Naive B cell (primary cell): ENCODE measurements around the gene EME1. TPM values are rescaled to one million over a fixed set of nuclear protein-coding genes. Genes with fewer than 3 reads are reported as not detected.
A peak's percentile ranks its signal among the peaks of the same experiment; 100 is the strongest.

Source experiments
- ATAC-seq, 2 donors: fragments of 150-1000 bp; cut with Tn5 transposase; 2 replicates each; pipeline ENCODE4 v1.10.0; 2021; ENCODE audit warnings: low read depth in 2 of 2, mild to moderate bottlenecking in 2 of 2, moderate library complexity in 2 of 2
- DNase-seq: peaks from one replicate; pipeline ENCODE4 v3.0.0; 2022
- H3K27ac Mint-ChIP-seq, 6 donors: one replicate each; pipeline ENCODE4 v1.8.0; 2020 to 2022; ENCODE audit warnings: mild to moderate bottlenecking in 6 of 6, mixed read lengths in 6 of 6, moderate library complexity in 5 of 6, inconsistent platforms in 2 of 6
- H3K27me3 Mint-ChIP-seq, 3 donors: one replicate each; pipeline ENCODE4 v1.8.0; 2021 to 2022; ENCODE audit warnings: mixed read lengths in 3 of 3, mild to moderate bottlenecking in 1 of 3
- H3K36me3 Mint-ChIP-seq, 2 donors: one replicate each; pipeline ENCODE4 v1.8.0; 2020 to 2022; ENCODE audit warnings: mixed read lengths in 2 of 2, inconsistent platforms in 1 of 2, mild to moderate bottlenecking in 1 of 2
- H3K4me1 Mint-ChIP-seq, 3 donors: one replicate each; pipeline ENCODE4 v1.8.0; 2020 to 2022; ENCODE audit warnings: mixed read lengths in 3 of 3, inconsistent platforms in 1 of 3, mild to moderate bottlenecking in 1 of 3, moderate library complexity in 1 of 3
- H3K4me3 Mint-ChIP-seq, 8 donors: one replicate each; pipeline ENCODE4 v1.8.0; 2020 to 2022; ENCODE audit warnings: mild to moderate bottlenecking in 8 of 8, mixed read lengths in 8 of 8, moderate library complexity in 8 of 8, inconsistent platforms in 2 of 8
- H3K9me3 Mint-ChIP-seq, 7 donors: one replicate each; pipeline ENCODE4 v1.8.0; 2020 to 2022; ENCODE audit warnings: mixed read lengths in 7 of 7, mild to moderate bottlenecking in 5 of 7, inconsistent platforms in 2 of 7, moderate library complexity in 1 of 7
- polyA plus RNA-seq, 6 donors: library from polyadenylated mRNA; unstranded; fragments of 300-500 nt; fragmentation: Illumina TruSeq; gene quantifications; one replicate each; pipeline ENCODE4 v1.2.3, GENCODE V29; 2021; ENCODE audit warnings: low read depth in 6 of 6

EME1 gene
- polyA plus RNA-seq, 6 donors from 2014 or later = 0.36 to 0.87 (median 0.59) TPM; not detected in 2

- Mint-ChIP-seq H3K4me1 (peaks cover 26 to 27% (median 27%) of the 10 kb centered on the region in 3 donors), H3K9me3 (no peaks in the 10 kb centered on the region), H3K27me3 (no peaks in the 10 kb centered on the region), H3K4me3 (no peak overlapping the region), H3K36me3 (no peaks in the 10 kb centered on the region), H3K27ac (peak overlapping the region in 1 of 6 donors; percentile 92)
- DNase-seq (no peak), ATAC-seq (no peak)
These were observed 19.3 kb upstream of the EME1 start for GRCh38 chr17:50353600-50354195.

DNA sequence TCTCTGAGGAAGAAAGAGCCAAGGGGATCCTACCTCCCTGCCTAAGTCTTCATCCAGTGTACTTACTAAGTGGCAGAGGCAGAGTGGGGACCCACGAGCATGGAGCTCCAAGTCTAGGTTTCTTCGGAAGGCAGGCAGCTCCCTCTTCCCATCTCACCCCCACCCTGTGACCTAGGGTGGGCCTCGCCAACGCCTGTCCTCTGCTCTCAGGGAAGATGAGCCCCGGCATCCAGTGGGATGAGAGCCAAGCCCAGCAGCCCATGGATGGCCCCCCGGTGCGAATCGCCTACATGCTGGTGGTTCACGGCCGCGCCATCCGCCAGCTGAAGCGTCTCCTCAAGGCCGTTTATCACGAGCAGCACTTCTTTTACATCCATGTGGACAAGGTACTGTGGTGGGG, 18.8 kb upstream of the EME1 start:
- no peak for DNase-seq
- Mint-ChIP-seq H3K27ac (no peak overlapping the region), H3K27me3 (no peaks in the 10 kb centered on the region), H3K9me3 (no peaks in the 10 kb centered on the region), H3K4me1 (peaks cover 23 to 24% (median 24%) of the 10 kb centered on the region in 3 donors), H3K4me3 (no peak overlapping the region), H3K36me3 (no peaks in the 10 kb centered on the region)
- no peak for ATAC-seq

- Mint-ChIP-seq H3K4me3 (no peak overlapping the region), H3K9me3 (no peaks in the 10 kb centered on the region), H3K4me1 (peaks cover 22 to 23% (median 22%) of the 10 kb centered on the region in 3 donors), H3K27ac (peak overlapping the region in 1 of 6 donors; percentile 10), H3K36me3 (no peaks in the 10 kb centered on the region), H3K27me3 (no peaks in the 10 kb centered on the region)
- ATAC-seq (no peak), DNase-seq (no peak)
These were observed 18.3 kb upstream of the EME1 start for GRCh38 chr17:50354776-50355175.

GRCh38 chr17:50355336-50355700, 17.7 kb upstream of the EME1 start:
- H3K4me1 Mint-ChIP-seq = peaks cover 22 to 23% (median 22%) of the 10 kb centered on the region in 3 donors
- no peak overlapping the region for H3K4me3 Mint-ChIP-seq
- no peak for DNase-seq
- no peaks in the 10 kb centered on the region for H3K27me3 Mint-ChIP-seq
- no peak overlapping the region for H3K27ac Mint-ChIP-seq
- H3K9me3 Mint-ChIP-seq = no peaks in the 10 kb centered on the region
- no peaks in the 10 kb centered on the region for H3K36me3 Mint-ChIP-seq
- no peak for ATAC-seq

DNA sequence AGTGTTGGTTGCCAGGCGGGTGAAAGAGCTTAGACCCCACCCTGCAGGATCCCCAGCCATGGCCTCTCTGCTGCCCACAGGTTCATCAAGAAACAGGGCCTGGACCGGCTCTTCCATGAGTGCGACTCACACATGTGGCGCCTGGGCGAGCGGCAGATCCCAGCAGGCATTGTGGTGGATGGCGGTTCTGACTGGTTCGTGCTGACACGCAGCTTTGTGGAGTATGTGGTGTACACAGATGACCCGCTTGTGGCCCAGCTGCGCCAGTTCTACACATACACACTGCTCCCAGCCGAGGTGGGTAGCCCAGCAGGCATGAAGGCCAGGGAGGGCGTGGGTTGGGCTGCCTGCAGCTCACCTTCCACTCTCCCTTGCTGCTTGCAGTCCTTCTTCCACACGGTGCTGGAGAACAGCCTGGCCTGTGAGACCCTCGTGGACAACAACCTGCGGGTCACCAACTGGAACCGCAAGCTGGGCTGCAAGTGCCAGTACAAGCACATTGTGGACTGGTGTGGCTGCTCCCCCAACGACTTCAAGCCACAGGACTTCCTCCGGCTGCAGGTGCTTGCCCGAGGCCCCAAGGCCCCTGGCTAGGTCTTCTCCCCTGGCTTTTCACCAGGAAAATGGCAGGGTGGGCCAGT, 17.2 kb upstream of the EME1 start:
- Mint-ChIP-seq H3K9me3 (no peaks in the 10 kb centered on the region), H3K27me3 (no peaks in the 10 kb centered on the region), H3K27ac (no peak overlapping the region), H3K36me3 (no peaks in the 10 kb centered on the region), H3K4me1 (peaks cover 18 to 20% (median 18%) of the 10 kb centered on the region in 3 donors), H3K4me3 (no peak overlapping the region)
- ATAC-seq (no peak), DNase-seq (no peak)

DNA sequence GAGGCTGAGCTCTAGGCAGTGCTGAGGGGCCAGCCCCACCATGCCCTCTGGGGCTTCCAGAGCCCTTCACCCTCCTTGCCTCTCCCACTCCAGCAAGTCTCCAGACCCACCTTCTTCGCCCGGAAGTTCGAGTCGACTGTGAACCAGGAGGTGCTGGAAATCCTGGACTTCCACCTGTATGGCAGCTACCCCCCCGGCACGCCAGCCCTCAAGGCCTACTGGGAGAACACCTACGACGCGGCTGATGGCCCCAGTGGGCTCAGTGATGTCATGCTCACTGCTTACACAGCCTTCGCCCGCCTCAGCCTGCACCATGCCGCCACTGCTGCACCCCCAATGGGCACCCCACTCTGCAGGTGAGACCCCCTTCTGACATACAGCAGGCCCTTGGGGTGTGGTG, 16.6 kb upstream of the EME1 start:
- ATAC-seq (no peak), DNase-seq (no peak)
- Mint-ChIP-seq H3K27ac (peak overlapping the region in 1 of 6 donors; percentile 38), H3K4me1 (peaks cover 14 to 15% (median 14%) of the 10 kb centered on the region in 3 donors), H3K4me3 (no peak overlapping the region), H3K9me3 (no peaks in the 10 kb centered on the region), H3K36me3 (no peaks in the 10 kb centered on the region), H3K27me3 (no peaks in the 10 kb centered on the region)

DNA sequence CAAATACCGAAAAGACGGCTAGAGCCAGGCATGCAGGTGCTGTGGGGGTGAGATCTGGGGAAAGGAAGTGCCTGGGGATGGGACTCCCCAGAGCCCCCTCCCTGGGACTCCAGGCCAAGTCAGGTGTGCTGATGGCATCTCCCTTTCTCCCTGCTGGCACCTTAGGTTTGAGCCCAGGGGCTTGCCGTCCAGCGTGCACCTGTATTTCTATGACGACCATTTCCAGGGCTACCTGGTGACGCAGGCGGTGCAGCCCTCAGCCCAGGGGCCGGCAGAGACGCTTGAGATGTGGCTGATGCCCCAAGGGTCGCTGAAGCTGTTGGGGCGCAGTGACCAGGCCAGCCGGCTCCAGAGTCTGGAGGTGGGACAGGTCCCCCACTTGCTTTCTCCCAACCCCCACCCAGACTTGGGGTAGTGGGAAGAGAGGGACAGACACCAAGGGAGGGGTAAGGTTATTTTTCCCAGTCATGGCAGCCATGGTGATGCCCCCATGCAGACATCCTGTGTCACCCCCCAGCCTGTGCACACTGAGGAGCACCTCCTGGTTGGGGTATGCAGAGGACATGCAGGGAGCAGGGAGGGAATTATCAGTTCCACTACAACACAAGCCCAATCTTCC, 16.0 kb upstream of the EME1 start:
- Mint-ChIP-seq H3K27ac (peak overlapping the region in 1 of 6 donors; percentile 38), H3K4me3 (no peak overlapping the region), H3K4me1 (peaks cover 12 to 15% (median 13%) of the 10 kb centered on the region in 3 donors), H3K27me3 (no peaks in the 10 kb centered on the region), H3K36me3 (no peaks in the 10 kb centered on the region), H3K9me3 (no peaks in the 10 kb centered on the region)
- DNase-seq = no peak
- ATAC-seq = no peak

DNA sequence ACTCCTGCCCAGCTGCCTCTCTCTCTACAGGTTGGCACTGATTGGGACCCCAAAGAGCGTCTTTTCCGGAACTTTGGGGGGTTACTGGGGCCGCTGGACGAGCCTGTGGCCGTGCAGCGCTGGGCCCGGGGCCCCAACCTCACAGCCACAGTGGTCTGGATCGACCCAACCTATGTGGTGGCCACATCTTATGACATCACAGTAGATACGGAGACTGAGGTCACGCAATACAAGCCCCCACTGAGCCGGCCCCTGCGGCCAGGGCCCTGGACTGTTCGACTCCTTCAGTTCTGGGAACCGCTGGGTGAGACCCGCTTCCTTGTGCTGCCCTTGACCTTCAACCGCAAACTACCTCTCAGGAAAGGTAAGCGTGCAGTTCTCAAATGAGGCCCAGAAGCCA, 14.9 kb upstream of the EME1 start:
- H3K4me3 Mint-ChIP-seq = no peak overlapping the region
- no peaks in the 10 kb centered on the region for H3K36me3 Mint-ChIP-seq
- no peaks in the 10 kb centered on the region for H3K27me3 Mint-ChIP-seq
- peaks cover 10 to 12% (median 11%) of the 10 kb centered on the region in 3 donors for H3K4me1 Mint-ChIP-seq
- DNase-seq (no peak), ATAC-seq (no peak)
- H3K27ac Mint-ChIP-seq = peak overlapping the region in 1 of 6 donors; percentile 11
- H3K9me3 Mint-ChIP-seq = no peaks in the 10 kb centered on the region

DNA sequence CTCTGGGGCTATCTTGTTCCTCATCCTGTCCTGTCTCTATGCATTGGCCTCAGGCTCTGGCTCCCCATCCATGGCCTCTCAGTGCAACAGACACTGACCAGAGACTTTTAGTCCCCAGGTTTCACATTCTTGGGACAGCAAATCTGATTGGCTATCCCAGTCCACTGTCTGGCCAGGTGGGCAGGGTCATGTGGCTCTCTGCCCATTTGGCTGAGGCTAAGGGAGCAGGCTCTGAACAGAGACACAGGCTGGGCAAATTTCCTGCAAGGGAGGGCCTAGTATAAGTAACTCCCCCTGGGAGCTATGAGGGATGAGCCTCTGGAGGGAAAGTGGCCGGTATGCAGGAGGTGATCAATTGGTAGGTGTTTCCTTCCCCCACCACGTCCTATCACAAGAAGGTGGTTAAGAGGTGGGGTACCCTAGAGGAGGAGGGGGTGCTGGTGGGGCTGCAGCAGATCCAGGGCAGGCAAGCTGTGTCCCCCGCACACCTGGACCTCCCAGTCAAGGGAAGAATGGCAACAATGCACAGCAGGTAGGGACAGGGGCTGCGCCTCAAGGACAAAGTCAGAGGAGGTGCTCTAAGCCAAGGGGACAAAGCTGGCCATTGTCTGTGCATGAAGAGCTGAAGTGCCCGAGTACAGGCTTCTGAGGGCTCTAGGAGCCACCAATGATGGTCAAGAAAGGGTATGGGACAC, 13.9 kb upstream of the EME1 start:
- no peak overlapping the region for H3K4me3 Mint-ChIP-seq
- H3K27me3 Mint-ChIP-seq = no peaks in the 10 kb centered on the region
- no peak for ATAC-seq

DNA sequence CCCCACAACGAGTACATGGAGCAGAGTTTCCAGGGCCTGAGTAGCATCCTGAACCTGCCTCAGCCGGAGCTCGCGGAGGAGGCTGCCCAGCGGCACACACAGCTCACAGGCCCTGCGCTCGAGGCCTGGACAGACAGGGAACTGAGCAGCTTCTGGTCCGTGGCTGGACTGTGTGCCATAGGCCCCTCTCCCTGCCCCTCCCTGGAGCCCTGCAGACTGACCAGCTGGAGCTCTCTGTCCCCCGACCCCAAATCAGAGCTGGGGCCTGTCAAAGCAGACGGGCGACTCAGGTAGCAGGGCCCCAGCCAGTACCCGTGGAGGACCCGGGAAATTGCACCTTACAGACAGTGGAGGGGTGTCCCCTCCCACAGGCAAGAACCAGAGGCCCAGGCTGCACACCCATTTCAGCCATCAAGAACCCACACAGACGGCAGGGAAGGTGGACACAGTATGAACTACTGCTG, 13.0 kb upstream of the EME1 start:
- Mint-ChIP-seq H3K9me3 (no peaks in the 10 kb centered on the region), H3K27ac (peak overlapping the region in 2 of 6 donors; percentile 18 to 35), H3K4me1 (peaks cover 8 to 12% (median 12%) of the 10 kb centered on the region in 3 donors), H3K36me3 (no peaks in the 10 kb centered on the region), H3K27me3 (no peaks in the 10 kb centered on the region), H3K4me3 (no peak overlapping the region)
- DNase-seq (no peak), ATAC-seq (no peak)

More for the DNA sequence above, 13.9 kb upstream of the EME1 start:
- H3K36me3 Mint-ChIP-seq = no peaks in the 10 kb centered on the region
- H3K9me3 Mint-ChIP-seq = no peaks in the 10 kb centered on the region
- DNase-seq = no peak
- peaks cover 8 to 13% (median 12%) of the 10 kb centered on the region in 3 donors for H3K4me1 Mint-ChIP-seq
- peak overlapping the region in 1 of 6 donors; percentile 88 for H3K27ac Mint-ChIP-seq

DNA sequence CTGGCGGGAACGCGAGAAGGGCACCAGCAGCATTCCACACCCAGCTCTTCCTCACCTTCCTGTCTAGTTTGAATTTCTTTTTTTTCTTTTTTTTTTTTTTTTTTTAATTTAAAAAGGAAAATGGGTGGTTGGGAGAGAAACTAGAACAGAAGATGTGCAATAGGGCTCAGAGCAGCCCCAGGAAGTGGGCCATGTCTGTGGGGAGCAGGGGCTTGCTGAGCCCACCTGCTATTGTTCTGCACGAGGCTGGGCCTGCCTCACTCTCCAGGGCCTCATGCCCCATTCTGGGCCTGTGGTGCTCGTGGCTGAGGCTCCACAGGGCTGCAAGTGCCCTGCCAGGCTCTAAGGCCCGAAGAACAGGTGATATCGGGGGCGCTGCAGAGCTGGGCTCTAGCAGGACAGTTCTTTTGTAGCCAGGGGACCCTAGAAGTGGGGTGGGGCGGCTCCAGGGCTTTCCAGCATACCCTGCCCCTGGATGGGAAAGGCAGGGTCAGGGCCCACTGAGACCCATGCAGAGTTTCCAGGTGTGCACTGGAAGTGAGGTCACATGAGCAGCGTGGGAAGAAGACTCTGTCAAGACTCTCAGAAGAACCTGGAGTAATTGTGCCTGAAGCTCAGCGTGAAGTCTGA, 12.4 kb upstream of the EME1 start:
- ATAC-seq = no peak
- Mint-ChIP-seq H3K27me3 (no peaks in the 10 kb centered on the region), H3K4me3 (no peak overlapping the region), H3K27ac (peak overlapping the region in 1 of 6 donors; percentile 18), H3K4me1 (peaks cover 11 to 12% (median 12%) of the 10 kb centered on the region in 3 donors), H3K9me3 (no peaks in the 10 kb centered on the region), H3K36me3 (peaks cover 0 to 2% of the 10 kb centered on the region in 2 donors)
- no peak for DNase-seq

- peak overlapping the region in 2 of 8 donors; percentile 1 to 67 for H3K4me3 Mint-ChIP-seq
- peaks cover 12 to 13% (median 12%) of the 10 kb centered on the region in 3 donors for H3K4me1 Mint-ChIP-seq
- peak overlapping the region in 4 of 6 donors; percentile 36 to 84 (median 54) for H3K27ac Mint-ChIP-seq
- no peaks in the 10 kb centered on the region for H3K9me3 Mint-ChIP-seq
- DNase-seq = peak; percentile 41
- peaks cover 0 to 5% of the 10 kb centered on the region in 2 donors for H3K36me3 Mint-ChIP-seq
- H3K27me3 Mint-ChIP-seq = no peaks in the 10 kb centered on the region
- peak; percentile 89 to 97 for ATAC-seq
These were observed 11.2 kb upstream of the EME1 start for GRCh38 chr17:50361561-50362480.
